Measurements from ENCODE around the gene TIMM17B. TPM values are rescaled to one million over a fixed set of nuclear protein-coding genes. Genes with fewer than 3 reads are reported as not detected.
"Not testable (repeated sequence)": the region's sequence is repeated elsewhere in the genome, so short reads cannot be mapped to it uniquely, and the experiment has no call there.

TIMM17B gene
- total RNA-seq, 4 donors from 2014 or later, result 33.8 to 67.9 (median 54.5) TPM

DNA sequence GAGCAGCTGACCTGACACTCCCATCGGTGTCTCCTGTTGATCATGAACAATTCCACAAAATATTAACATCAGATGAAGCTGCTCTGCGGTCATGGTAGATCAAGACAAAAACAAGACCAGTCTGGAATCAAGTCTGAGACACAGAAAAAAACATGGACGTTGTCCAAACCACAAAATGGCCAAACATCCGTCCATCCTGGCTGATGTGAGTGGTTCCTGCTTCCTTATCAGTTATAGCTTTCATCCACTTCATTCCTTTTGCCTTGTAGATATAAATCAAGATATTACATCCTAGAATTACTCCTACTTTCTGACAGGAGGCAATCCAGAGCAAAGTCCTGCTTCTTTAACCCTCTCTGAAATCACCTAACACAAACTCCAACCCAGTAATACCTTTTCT lies 33.4 kb downstream of the TIMM17B start:
- no peaks in the 10 kb centered on the region for H3K36me3 ChIP-seq
- no peaks in the 10 kb centered on the region for H3K4me1 ChIP-seq
- H3K27ac ChIP-seq, result no peak overlapping the region
- no peaks in the 10 kb centered on the region for H3K9me3 ChIP-seq
- no peak overlapping the region for H3K4me3 ChIP-seq
- no peaks in the 10 kb centered on the region for H3K27me3 ChIP-seq
- DNase-seq, result no peak
- TF ChIP-seq, protein P1, sequence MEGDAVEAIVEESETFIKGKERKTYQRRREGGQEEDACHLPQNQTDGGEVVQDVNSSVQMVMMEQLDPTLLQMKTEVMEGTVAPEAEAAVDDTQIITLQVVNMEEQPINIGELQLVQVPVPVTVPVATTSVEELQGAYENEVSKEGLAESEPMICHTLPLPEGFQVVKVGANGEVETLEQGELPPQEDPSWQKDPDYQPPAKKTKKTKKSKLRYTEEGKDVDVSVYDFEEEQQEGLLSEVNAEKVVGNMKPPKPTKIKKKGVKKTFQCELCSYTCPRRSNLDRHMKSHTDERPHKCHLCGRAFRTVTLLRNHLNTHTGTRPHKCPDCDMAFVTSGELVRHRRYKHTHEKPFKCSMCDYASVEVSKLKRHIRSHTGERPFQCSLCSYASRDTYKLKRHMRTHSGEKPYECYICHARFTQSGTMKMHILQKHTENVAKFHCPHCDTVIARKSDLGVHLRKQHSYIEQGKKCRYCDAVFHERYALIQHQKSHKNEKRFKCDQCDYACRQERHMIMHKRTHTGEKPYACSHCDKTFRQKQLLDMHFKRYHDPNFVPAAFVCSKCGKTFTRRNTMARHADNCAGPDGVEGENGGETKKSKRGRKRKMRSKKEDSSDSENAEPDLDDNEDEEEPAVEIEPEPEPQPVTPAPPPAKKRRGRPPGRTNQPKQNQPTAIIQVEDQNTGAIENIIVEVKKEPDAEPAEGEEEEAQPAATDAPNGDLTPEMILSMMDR (IDR thresholded peaks at IDR 0.05), result no peak
- no peak for TF ChIP-seq POLR2A (IDR thresholded peaks at IDR 0.05)

DNA sequence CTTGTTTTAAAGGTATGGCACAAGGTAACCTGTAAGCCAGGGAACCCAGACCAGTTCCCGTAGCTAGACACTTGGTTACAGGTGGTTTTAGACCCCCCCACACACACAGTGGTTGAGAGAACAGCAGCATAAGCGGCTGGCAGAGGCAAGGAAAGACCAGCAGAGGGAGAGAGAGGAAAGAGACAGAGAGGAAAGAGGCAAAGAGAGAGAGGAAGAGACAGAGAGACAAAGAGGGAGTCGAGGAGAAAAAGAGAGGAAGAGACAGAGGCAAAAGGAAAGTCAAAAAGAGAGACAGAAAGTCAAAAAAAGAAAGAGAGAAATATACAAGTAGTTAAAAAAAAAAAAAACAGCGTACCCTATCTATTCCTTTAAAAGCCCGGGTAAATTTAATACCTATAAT lies 42.7 kb downstream of the TIMM17B start:
- no peak for DNase-seq
- Histone ChIP-seq H3K9me3 (no peaks in the 10 kb centered on the region), H3K4me3 (no peak overlapping the region), H3K27me3 (no peaks in the 10 kb centered on the region), H3K36me3 (no peaks in the 10 kb centered on the region), H3K4me1 (no peaks in the 10 kb centered on the region), H3K27ac (no peak overlapping the region)
- TF ChIP-seq, protein P1 (IDR thresholded peaks at IDR 0.05), result peak in 1 of 6 experiments; percentile 34
- no peak for TF ChIP-seq POLR2A (IDR thresholded peaks at IDR 0.05)

DNA sequence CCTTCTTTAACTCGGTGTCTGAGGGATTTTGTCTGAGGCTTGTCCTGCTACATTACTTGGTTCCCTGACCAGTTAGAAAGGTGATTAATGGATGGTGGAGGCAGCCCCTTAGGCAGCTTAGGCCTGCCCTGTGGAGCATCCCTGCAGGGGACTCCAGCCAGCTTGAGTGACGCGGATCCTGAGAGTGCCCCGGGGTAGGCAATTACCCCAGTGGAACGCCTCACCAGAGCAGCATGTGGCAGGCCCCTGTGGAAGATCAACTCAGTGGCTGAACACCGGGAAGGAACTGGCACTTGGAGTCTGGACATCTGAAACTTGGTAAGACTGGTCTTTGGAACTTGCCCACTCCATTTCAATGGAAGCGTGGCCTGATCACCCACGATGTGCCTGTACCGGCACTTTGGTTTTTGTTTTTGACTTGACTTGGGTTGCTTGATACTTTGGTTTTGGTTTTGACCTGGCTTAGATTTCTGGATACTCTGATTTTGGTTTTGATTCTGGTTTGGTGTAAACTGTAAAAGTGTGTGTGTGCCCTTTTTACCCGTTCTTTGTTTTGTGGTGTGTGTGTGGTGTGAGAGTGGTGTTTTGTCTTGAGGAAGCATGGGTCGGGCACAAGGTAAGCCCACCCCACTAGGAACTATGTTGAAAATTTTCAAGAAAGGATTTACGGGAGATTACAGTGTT lies 43.3 kb downstream of the TIMM17B start:
- not testable (repeated sequence) for H3K4me1 ChIP-seq, H3K36me3 ChIP-seq, H3K27me3 ChIP-seq, H3K27ac ChIP-seq, H3K4me3 ChIP-seq, DNase-seq, H3K9me3 ChIP-seq

DNA sequence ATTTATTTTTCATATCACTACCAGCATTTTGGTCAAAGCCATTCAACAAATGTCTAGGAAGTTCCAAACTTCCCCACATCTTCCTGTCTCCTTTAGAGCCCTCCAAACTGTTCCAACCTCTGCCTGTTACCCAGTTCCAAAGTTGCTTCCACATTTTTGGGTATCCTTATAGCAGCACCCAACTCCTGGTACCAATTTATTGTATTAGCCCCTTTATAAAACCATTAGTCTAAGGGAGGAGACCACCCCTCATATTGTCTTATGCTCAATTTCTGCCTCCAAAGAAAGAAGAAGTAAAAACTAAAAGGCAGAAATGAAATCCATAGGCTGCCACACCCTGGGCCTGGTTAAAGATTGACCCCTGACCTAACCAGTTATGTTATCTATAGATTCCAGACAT lies 44.1 kb downstream of the TIMM17B start:
- DNase-seq, H3K9me3 ChIP-seq, H3K4me1 ChIP-seq: not testable (repeated sequence)

DNA sequence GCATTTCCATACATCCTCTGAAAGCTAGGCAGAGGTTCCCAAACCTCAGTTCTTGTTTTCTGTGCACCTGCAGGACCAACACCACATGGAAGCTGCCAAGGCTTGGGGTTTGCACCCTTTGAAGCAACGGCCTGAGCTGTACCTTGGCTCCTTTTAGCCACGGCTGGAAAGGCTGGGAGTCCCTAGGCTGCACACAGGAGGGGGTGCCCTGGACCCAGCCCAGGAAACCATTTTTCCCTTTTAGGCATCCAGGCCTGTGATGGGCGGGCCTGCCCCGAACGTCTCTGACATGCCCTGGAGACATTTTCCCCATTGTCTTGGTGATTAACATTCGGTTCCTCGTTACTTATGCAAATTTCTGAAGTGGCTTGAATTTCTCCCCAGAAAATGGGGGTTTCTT lies 44.7 kb downstream of the TIMM17B start:
- TF ChIP-seq, protein P1 (IDR thresholded peaks at IDR 0.05), result no peak
- TF ChIP-seq POLR2A (IDR thresholded peaks at IDR 0.05), result no peak
- Histone ChIP-seq H3K4me1 (no peaks in the 10 kb centered on the region), H3K36me3 (no peaks in the 10 kb centered on the region), H3K27me3 (no peaks in the 10 kb centered on the region), H3K9me3 (no peaks in the 10 kb centered on the region), H3K27ac (no peak overlapping the region), H3K4me3 (no peak overlapping the region)
- DNase-seq, result no peak

More for the DNA sequence above, 44.1 kb downstream of the TIMM17B start:
- not testable (repeated sequence) for H3K36me3 ChIP-seq, H3K27ac ChIP-seq, H3K4me3 ChIP-seq, H3K27me3 ChIP-seq

DNA sequence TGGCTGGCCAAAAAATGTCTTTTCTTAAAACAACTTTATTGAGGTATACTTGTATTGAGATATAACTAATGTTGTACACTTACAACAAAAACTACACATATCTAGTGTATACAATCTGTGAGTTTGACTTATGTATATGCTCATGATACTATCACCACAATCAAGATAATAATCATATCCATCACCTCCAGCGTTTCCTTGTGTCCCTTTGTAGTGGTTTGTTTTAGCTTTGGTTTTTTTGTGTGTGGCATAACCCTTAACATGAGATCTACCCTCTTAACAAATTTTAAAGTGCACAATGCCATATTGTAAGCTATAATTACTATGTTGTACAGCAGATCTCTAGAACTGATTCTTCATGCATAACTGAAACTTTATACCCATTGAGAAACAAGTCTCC lies 48.7 kb downstream of the TIMM17B start:
- Histone ChIP-seq H3K4me3 (no peak overlapping the region), H3K4me1 (no peaks in the 10 kb centered on the region), H3K27me3 (no peaks in the 10 kb centered on the region)

More for the DNA sequence above, 48.7 kb downstream of the TIMM17B start:
- no peaks in the 10 kb centered on the region for H3K9me3 ChIP-seq
- no peak for TF ChIP-seq POLR2A (IDR thresholded peaks at IDR 0.05)
- H3K27ac ChIP-seq, result no peak overlapping the region
- no peak for DNase-seq
- H3K36me3 ChIP-seq, result no peaks in the 10 kb centered on the region

Other genes starting within 250 kb of the TIMM17B start
- 10 to 100 TPM in 1 of 4 donors, 1 to 10 TPM in 3; 3.5 to 45.4 (median 7.6) TPM for gene WAS, start 214.0 kb downstream of the TIMM17B start, total RNA-seq
- 1 to 10 TPM; 2.5 to 7.4 (median 4.2) TPM for gene SUV39H1, start 201.0 kb downstream of the TIMM17B start, total RNA-seq
- gene GLOD5, start 136.0 kb downstream of the TIMM17B start, total RNA-seq, result 10 to 100 TPM in 2 of 4 donors, not detected in 2; 15.2 to 15.3 TPM
- gene GATA1, start 111.2 kb downstream of the TIMM17B start, total RNA-seq, result not detected
- gene HDAC6, start 95.7 kb downstream of the TIMM17B start, total RNA-seq, result 100 to 1,000 TPM; 102 to 156 (median 134) TPM
- not detected for gene ERAS, start 71.3 kb downstream of the TIMM17B start, total RNA-seq
- 10 to 100 TPM in 3 of 4 donors, not detected in 1; 19.0 to 49.2 (median 33.5) TPM for gene PCSK1N, start 62.2 kb downstream of the TIMM17B start, total RNA-seq
- gene PQBP1, start 162 bp upstream of the TIMM17B start, total RNA-seq, result 10 to 100 TPM; 63.3 to 86.6 (median 70.1) TPM
- gene SLC35A2, start 13.9 kb upstream of the TIMM17B start, total RNA-seq, result 10 to 100 TPM; 14.0 to 43.3 (median 21.5) TPM
- gene PIM2, start 21.3 kb upstream of the TIMM17B start, total RNA-seq, result 10 to 100 TPM; 17.3 to 24.8 (median 19.1) TPM
- gene OTUD5, start 59.8 kb upstream of the TIMM17B start, total RNA-seq, result 10 to 100 TPM; 49.7 to 79.2 (median 71.0) TPM
- gene KCND1, start 74.1 kb upstream of the TIMM17B start, total RNA-seq, result 1 to 10 TPM in 3 of 4 donors, under 1 TPM in 1; 0.35 to 5.8 (median 1.7) TPM
- gene GRIPAP1, start 104.5 kb upstream of the TIMM17B start, total RNA-seq, result 100 to 1,000 TPM in 1 of 4 donors, 10 to 100 TPM in 3; 32.4 to 139 (median 70.9) TPM
- 10 to 100 TPM; 25.6 to 36.3 (median 32.4) TPM for gene TFE3, start 145.6 kb upstream of the TIMM17B start, total RNA-seq
- 10 to 100 TPM in 3 of 4 donors, not detected in 1; 13.8 to 39.1 (median 24.5) TPM for gene CCDC120, start 161.2 kb upstream of the TIMM17B start, total RNA-seq
- gene PRAF2, start 176.2 kb upstream of the TIMM17B start, total RNA-seq, result 1 to 10 TPM; 2.8 to 9.8 (median 4.4) TPM
- 100 to 1,000 TPM in 2 of 4 donors, 10 to 100 TPM in 2; 64.2 to 133 (median 86.9) TPM for gene WDR45, start 182.1 kb upstream of the TIMM17B start, total RNA-seq
- 10 to 100 TPM; 24.0 to 26.8 (median 25.7) TPM for gene GPKOW, start 226.0 kb upstream of the TIMM17B start, total RNA-seq

All from Peyer's patch (tissue), 4 donors.